ENCODE results near the gene ZEB2. TPM values are rescaled to one million over a fixed set of nuclear protein-coding genes. Genes with fewer than 3 reads are reported as not detected.
A peak's percentile ranks its signal among the peaks of the same experiment; 100 is the strongest.

ZEB2 gene
- total and polyA plus RNA-seq, 5 donors = 40.2 to 147 (median 135) TPM

DNA sequence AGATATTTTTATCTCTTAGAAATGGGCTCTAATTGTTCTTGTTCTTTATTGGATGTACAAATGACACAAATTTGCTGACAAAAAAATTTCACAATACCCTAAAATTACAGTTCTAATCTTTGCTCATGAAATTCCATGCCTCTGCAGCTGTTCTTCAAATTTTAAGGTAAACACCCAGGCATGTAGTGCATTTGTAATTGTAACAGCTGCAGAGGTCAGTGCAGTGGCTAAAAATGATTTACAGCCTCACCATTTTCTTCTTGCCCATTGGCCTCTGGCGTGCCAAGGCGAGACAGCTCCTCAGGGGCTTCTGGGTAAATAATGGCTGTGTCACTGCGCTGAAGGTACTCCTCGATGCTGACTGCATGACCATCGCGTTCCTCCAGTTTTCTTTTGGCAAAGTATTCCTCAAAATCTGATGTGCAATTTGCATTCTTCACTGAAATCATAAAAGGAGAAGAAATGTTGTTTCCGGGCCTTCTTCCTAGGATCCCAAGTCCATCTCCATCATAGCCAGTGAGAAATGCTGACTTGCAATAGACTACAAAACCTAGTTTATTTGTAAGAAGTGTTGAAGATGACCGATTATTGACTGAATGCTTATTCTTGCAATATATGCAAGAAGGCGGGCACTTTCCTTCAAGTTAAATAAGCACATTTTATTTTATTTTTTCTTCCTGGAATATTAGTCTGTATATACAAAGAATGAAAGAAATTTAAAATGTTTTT is 115.2 kb downstream of the ZEB2 start:
- intact Hi-C loops (cut with DNase I) = no loop called here
- Histone ChIP-seq H3K9me3 (ENCODE audit: control insufficient read depth, low read length) (no peaks in the 10 kb centered on the region), H3K4me3 (ENCODE audit: low read length) (no peak overlapping the region), H3K27me3 (ENCODE audit: control insufficient read depth, insufficient read depth) (no peaks in the 10 kb centered on the region), H3K27ac (ENCODE audit: low read length) (no peak overlapping the region), H3K4me1 (ENCODE audit: control insufficient read depth, insufficient read depth, low read length) (no peaks in the 10 kb centered on the region)
- no peak for ATAC-seq
- peak in 1 of 3 donors; percentile 30 for DNase-seq
- WGBS = 91% methylated on average over 9 of the region's 9 CpGs

DNA sequence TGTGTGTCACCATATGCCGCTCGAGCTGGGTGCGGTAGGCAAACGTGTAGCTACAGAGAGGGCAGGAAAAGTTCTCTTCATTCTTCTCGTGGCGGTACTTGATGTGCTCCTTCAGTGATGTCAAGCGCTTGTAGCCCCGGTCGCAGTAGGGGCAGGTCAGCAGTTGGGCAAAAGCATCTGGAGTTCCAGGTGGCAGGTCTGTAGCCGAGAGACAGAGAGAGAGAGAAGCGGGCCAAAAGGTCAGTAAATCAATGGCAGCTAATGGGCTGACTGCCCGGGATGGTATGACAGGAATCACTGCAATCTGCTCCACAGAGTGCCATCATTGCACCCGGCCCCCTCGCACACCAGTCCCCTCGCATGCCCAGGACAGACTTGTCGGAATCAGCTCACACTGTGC is 116.0 kb downstream of the ZEB2 start:
- WGBS = 69% methylated on average over 16 of the region's 16 CpGs
- no peaks in the 10 kb centered on the region for H3K27me3 ChIP-seq (ENCODE audit: control insufficient read depth, insufficient read depth)
- no peak overlapping the region for H3K4me3 ChIP-seq (ENCODE audit: low read length)
- DNase-seq (peak; percentile 41 to 76 (median 73)), ATAC-seq (peak; percentile 84 to 89)
- intact Hi-C loops (cut with DNase I) = no loop called here
- H3K9me3 ChIP-seq (ENCODE audit: control insufficient read depth, low read length) = no peaks in the 10 kb centered on the region
- H3K27ac ChIP-seq (ENCODE audit: low read length) = peak overlapping the region; percentile 79
- no peaks in the 10 kb centered on the region for H3K4me1 ChIP-seq (ENCODE audit: control insufficient read depth, insufficient read depth, low read length)

DNA sequence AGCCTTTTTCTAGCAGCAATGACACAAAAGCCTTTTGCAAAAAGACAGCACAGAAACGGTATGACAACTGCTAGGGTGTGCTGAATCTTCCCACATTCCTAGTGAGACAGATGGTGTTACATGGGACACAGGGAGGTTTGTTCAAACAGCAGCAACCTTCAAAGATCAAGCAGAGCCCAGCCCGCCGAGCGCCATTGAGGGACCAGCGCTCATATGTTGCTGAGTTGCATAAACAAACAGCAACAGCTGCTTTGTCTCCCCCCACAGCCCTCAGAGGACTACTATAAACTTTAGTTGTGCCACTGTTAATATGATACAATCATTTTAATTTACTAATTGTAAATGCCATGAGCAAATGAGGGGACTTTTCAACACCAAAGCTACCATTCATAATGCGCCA is 117.7 kb downstream of the ZEB2 start:
- Histone ChIP-seq H3K4me3 (ENCODE audit: low read length) (no peak overlapping the region), H3K4me1 (ENCODE audit: control insufficient read depth, insufficient read depth, low read length) (no peaks in the 10 kb centered on the region), H3K27ac (ENCODE audit: low read length) (peak overlapping the region; percentile 51), H3K9me3 (ENCODE audit: control insufficient read depth, low read length) (no peaks in the 10 kb centered on the region), H3K27me3 (ENCODE audit: control insufficient read depth, insufficient read depth) (no peaks in the 10 kb centered on the region)
- 59% methylated on average over 6 of the region's 6 CpGs for WGBS
- ATAC-seq = peak; percentile 34 to 67
- DNase-seq = peak; percentile 37 to 62 (median 57)
- intact Hi-C loops (cut with DNase I) = no loop called here

DNA sequence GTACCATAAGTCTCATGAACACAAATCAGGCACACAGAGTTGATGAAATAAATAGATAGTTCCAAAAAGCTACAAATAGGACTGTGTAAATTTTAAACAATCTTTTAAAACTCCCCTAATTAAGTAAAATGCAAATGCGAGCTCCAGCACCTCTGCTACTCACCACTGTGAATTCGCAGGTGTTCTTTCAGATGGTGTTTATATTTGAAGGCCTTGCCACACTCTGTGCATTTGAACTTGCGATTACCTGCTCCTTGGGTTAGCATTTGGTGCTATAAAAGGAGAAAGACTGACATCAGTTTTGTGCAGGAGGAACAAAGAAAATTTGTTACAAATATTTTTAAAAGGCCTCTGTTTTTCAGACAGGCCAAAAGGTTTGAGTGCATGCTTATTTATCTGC is 118.9 kb downstream of the ZEB2 start:
- Histone ChIP-seq H3K27ac (ENCODE audit: low read length) (no peak overlapping the region), H3K9me3 (ENCODE audit: control insufficient read depth, low read length) (no peaks in the 10 kb centered on the region), H3K4me3 (ENCODE audit: low read length) (no peak overlapping the region), H3K27me3 (ENCODE audit: control insufficient read depth, insufficient read depth) (no peaks in the 10 kb centered on the region), H3K4me1 (ENCODE audit: control insufficient read depth, insufficient read depth, low read length) (no peaks in the 10 kb centered on the region)
- no peak for DNase-seq
- no peak for ATAC-seq
- WGBS = 95% methylated on average over 3 of the region's 3 CpGs
- intact Hi-C loops (cut with DNase I) = no loop called here

DNA sequence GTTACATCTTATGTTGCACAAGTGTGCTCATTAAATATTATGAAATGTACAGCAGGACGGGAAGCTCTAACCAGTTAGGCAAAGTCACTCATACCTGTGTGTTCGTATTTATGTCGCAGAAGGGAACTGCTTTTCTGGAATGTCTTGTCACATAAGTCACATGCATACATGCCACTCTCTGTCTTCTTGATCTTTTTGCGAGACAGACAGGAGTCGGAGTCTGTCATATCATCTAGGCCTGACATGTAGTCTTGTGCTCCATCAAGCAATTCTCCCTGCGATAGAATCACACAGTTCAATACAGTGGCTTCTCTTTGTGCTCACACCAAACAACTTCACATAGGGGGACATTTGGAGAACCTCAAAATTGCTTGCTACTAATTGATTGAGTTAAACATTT is 123.6 kb downstream of the ZEB2 start:
- intact Hi-C loops (cut with DNase I) = no loop called here
- Histone ChIP-seq H3K9me3 (ENCODE audit: control insufficient read depth, low read length) (no peaks in the 10 kb centered on the region), H3K4me1 (ENCODE audit: control insufficient read depth, insufficient read depth, low read length) (peaks cover 1% of the 10 kb centered on the region), H3K4me3 (ENCODE audit: low read length) (no peak overlapping the region), H3K27ac (ENCODE audit: low read length) (peak overlapping the region; percentile 37), H3K27me3 (ENCODE audit: control insufficient read depth, insufficient read depth) (no peaks in the 10 kb centered on the region)
- ATAC-seq = no peak
- no peak for DNase-seq
- WGBS = 90% methylated on average over 6 of the region's 6 CpGs

DNA sequence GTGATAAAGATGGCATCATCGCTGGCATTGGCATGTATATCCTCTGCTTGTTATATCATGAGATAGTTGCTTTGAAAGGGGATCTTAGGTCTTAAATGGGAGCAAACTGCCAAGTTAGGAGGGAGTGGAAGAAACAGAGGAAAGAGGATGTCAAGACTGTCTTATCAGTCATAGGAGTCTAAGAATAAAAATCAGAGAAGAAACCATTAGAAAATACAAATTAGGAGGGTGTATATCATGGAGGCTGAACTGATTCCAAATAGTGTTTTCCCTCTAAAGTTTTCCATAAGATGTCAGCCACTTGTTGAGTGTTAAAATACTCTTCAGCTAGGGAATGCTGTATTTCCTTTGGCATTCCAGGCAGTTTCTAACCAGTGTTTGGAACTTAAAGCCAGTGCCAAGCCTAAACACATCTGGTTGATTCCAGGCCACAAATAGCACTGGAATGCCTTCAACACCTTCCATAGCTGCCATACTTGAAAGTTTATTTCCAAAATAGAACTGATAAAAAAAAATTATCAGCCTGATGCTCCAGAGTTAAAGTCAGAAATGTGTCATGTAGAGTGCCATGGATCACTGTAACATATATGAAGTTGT is 129.4 kb downstream of the ZEB2 start:
- DNase-seq = no peak
- intact Hi-C loops (cut with DNase I) = no loop called here
- Histone ChIP-seq H3K4me1 (ENCODE audit: control insufficient read depth, insufficient read depth, low read length) (peaks cover 3% of the 10 kb centered on the region), H3K4me3 (ENCODE audit: low read length) (no peak overlapping the region), H3K9me3 (ENCODE audit: control insufficient read depth, low read length) (no peaks in the 10 kb centered on the region), H3K27me3 (ENCODE audit: control insufficient read depth, insufficient read depth) (no peaks in the 10 kb centered on the region), H3K27ac (ENCODE audit: low read length) (no peak overlapping the region)
- WGBS = 45% methylated on average over 1 of the region's 1 CpG
- peak; percentile 72 to 74 for ATAC-seq

DNA sequence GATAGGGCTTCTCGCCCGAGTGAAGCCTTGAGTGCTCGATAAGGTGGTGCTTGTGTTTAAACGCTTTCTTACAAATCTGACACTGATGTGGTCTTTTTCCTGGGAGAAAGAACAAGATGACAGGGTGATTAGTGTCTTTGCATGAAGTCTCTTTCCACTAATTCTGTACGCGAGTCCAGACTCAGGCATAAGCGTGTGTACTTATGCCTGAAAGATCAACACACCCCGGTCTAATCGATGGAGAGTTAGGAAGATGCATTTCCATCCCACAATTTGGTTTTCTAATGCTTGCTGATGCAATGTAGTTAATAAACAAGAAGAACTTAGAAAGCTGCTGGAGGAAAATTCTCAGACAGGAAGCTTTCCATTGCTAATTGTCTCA is 130.0 kb downstream of the ZEB2 start:
- no peaks in the 10 kb centered on the region for H3K9me3 ChIP-seq (ENCODE audit: control insufficient read depth, low read length)
- DNase-seq = no peak
- H3K27me3 ChIP-seq (ENCODE audit: control insufficient read depth, insufficient read depth) = no peaks in the 10 kb centered on the region
- peaks cover 3% of the 10 kb centered on the region for H3K4me1 ChIP-seq (ENCODE audit: control insufficient read depth, insufficient read depth, low read length)
- WGBS = 62% methylated on average over 9 of the region's 9 CpGs
- peak overlapping the region; percentile 90 for H3K27ac ChIP-seq (ENCODE audit: low read length)
- intact Hi-C loops (cut with DNase I) = loop anchor here in 2 of 4 donors (10.0 kb wide), 1 partner anchor 55 kb away; a partner anchor contains a TSS
- no peak overlapping the region for H3K4me3 ChIP-seq (ENCODE audit: low read length)
- ATAC-seq = peak in 1 of 2 donors; percentile 15

DNA sequence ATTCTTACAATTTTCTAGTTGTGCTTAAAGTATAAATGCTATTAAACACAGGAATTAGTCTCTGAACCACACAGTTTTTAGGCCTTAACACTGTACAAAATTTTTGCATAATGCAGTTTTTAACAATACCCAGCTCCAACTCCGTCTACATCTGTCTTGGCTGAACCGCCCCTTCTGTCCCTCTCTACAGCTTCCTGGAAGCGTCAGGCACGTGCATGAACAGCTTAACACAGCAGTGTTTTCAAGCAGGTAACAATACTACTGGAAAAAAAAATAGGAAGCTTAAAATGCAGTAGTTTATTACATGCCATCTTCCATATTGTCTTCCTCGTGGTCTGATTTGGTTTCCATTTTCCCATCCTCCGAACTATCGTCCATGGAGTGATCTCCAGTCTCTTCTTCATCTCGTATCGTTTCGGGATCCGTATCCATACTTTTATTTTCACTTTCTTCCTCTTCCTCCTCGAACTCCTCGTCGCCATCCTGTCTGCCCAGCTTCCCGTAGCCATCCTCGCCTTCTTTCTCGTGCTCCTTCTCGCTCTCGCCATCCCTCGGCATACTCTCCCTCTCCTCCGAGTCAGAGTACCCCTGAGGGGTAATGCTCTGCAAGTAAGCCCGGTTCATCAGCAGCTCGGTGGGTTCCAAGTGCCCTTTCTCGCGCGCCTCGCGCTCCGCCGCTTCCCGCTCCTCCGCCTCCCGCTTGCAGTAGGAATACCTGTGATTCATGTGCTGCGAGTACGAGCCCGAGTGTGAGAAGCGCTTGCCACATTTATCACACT is 130.6 kb downstream of the ZEB2 start:
- DNase-seq = peak in 2 of 3 donors; percentile 40 to 59
- peak overlapping the region; percentile 90 for H3K27ac ChIP-seq (ENCODE audit: low read length)
- no peak overlapping the region for H3K4me3 ChIP-seq (ENCODE audit: low read length)
- H3K27me3 ChIP-seq (ENCODE audit: control insufficient read depth, insufficient read depth) = no peaks in the 10 kb centered on the region
- H3K9me3 ChIP-seq (ENCODE audit: control insufficient read depth, low read length) = no peaks in the 10 kb centered on the region
- intact Hi-C loops (cut with DNase I) = loop anchor here in 2 of 4 donors (10.0 kb wide), 1 partner anchor 55 kb away; a partner anchor contains a TSS
- H3K4me1 ChIP-seq (ENCODE audit: control insufficient read depth, insufficient read depth, low read length) = peaks cover 2% of the 10 kb centered on the region
- ATAC-seq = peak; percentile 51 to 62
- WGBS = 68% methylated on average over 37 of the region's 37 CpGs

DNA sequence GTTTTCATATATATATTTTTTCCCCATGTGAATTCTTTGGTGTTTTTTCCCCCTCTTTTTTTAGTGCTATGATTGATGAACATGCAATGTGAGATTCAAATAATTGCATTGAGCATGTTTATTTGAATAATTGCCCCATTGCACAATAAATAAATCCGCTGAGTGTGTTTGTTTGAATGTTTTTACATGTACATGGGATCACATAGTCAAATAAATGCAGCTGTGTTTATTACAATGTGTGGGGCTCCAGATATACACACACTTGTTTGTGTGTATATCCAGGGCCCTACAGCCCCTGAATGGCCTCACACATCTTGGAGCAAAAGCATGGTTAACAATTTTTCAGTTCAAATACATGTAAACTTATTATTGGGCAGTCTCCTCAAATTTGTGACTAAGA is 134.5 kb downstream of the ZEB2 start:
- Histone ChIP-seq H3K27me3 (ENCODE audit: control insufficient read depth, insufficient read depth) (no peaks in the 10 kb centered on the region), H3K9me3 (ENCODE audit: control insufficient read depth, low read length) (no peaks in the 10 kb centered on the region), H3K4me1 (ENCODE audit: control insufficient read depth, insufficient read depth, low read length) (peaks cover 2% of the 10 kb centered on the region), H3K4me3 (ENCODE audit: low read length) (no peak overlapping the region), H3K27ac (ENCODE audit: low read length) (no peak overlapping the region)
- intact Hi-C loops (cut with DNase I) = loop anchor here in 2 of 4 donors (10.0 kb wide), 1 partner anchor 51 kb away; a partner anchor contains a TSS
- no peak for DNase-seq
- no peak for ATAC-seq
- WGBS = 96% methylated on average over 1 of the region's 1 CpG

DNA sequence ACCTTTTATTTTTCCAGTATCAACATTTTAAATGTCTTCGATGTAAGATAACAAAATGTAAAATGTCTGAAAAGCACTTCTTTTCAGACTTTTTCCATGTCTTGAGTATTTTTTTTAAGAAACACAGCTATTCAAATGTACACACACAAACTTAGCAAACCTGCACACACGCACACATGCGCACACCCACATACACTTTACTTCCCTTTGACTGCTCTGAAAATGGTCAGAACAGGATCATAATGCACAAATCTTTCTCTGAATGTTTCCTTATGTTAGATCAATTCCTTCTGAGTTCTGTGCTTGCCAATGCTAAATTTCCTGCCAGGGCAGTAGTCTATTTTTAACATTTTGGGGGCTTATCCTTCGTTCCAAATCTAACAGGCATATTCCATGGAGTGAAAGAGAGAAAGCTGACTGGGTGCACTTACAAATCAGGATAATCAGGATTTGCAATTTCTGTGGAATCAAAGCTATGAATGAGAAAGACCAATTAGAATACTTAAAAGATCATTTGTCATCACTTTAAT is 136.3 kb downstream of the ZEB2 start:
- H3K27me3 ChIP-seq (ENCODE audit: control insufficient read depth, insufficient read depth) = no peaks in the 10 kb centered on the region
- WGBS = 70% methylated on average over 4 of the region's 4 CpGs
- intact Hi-C loops (cut with DNase I) = loop anchor here in 2 of 4 donors (10.0 kb wide), 1 partner anchor 49 kb away; a partner anchor contains a TSS
- DNase-seq (no peak), ATAC-seq (no peak)
- no peak overlapping the region for H3K27ac ChIP-seq (ENCODE audit: low read length)
- H3K4me3 ChIP-seq (ENCODE audit: low read length) = no peak overlapping the region
- peaks cover 3% of the 10 kb centered on the region for H3K4me1 ChIP-seq (ENCODE audit: control insufficient read depth, insufficient read depth, low read length)
- H3K9me3 ChIP-seq (ENCODE audit: control insufficient read depth, low read length) = no peaks in the 10 kb centered on the region

Measured in right cardiac atrium (tissue), 5 donors.